GM19463 (cell line): ENCODE data around the gene KRTAP10-3.
"Not testable (repeated sequence)": the region's sequence is repeated elsewhere in the genome, so short reads cannot be mapped to it uniquely, and the experiment has no call there.

Experiments
- ATAC-seq: cut with Tn5 transposase; IDR thresholded peaks from one replicate; pipeline ENCODE4 v1.9.1; 2021; ENCODE audit warnings: mild to moderate bottlenecking, moderate library complexity; ENCODE audit not compliant: unreplicated experiment

KRTAP10-3 gene

GRCh38 chr21:44550285-44550684, 8.3 kb downstream of the KRTAP10-3 start:
- ATAC-seq: not testable (repeated sequence)

- no peak for ATAC-seq
Measured at GRCh38 chr21:44549525-44550211, 8.9 kb downstream of the KRTAP10-3 start.

- ATAC-seq: no peak
Measured at GRCh38 chr21:44548922-44549321, 9.7 kb downstream of the KRTAP10-3 start.

- no peak for ATAC-seq
Measured at GRCh38 chr21:44548381-44548780, 10.2 kb downstream of the KRTAP10-3 start.

GRCh38 chr21:44547656-44548331, 10.8 kb downstream of the KRTAP10-3 start:
- no peak for ATAC-seq

- no peak for ATAC-seq
Measured at GRCh38 chr21:44544566-44544965, 14.0 kb downstream of the KRTAP10-3 start.

GRCh38 chr21:44542716-44543115, 15.9 kb downstream of the KRTAP10-3 start:
- no peak for ATAC-seq

GRCh38 chr21:44540741-44541288, 17.8 kb downstream of the KRTAP10-3 start:
- no peak for ATAC-seq

- ATAC-seq: no peak
Measured at GRCh38 chr21:44539991-44540666, 18.5 kb downstream of the KRTAP10-3 start, which contains the start of gene KRTAP10-1. Gene KRTAP10-1 (minus strand): TSS chr21:44540195. CDS start chr21:44540150, 45 bp downstream.

- ATAC-seq: no peak
Measured at GRCh38 chr21:44539046-44539445, 19.5 kb downstream of the KRTAP10-3 start.

GRCh38 chr21:44537930-44538911, 20.4 kb downstream of the KRTAP10-3 start:
- ATAC-seq: no peak

- ATAC-seq: no peak
Measured at GRCh38 chr21:44535963-44536362, 22.6 kb downstream of the KRTAP10-3 start.

GRCh38 chr21:44534688-44535087, 23.9 kb downstream of the KRTAP10-3 start:
- ATAC-seq: no peak

GRCh38 chr21:44533891-44534627, 24.5 kb downstream of the KRTAP10-3 start:
- ATAC-seq: no peak

- ATAC-seq: no peak
Measured at GRCh38 chr21:44533121-44533890, 25.3 kb downstream of the KRTAP10-3 start.

GRCh38 chr21:44532712-44533111, 25.9 kb downstream of the KRTAP10-3 start:
- no peak for ATAC-seq

- ATAC-seq: no peak
Measured at GRCh38 chr21:44531606-44532564, 26.7 kb downstream of the KRTAP10-3 start.
